GM23338 (cell line): ENCODE results near the gene CTNNA2. TPM values are rescaled to one million over a fixed set of nuclear protein-coding genes. Genes with fewer than 3 reads are reported as not detected.

Experiments
- ATAC-seq: fragments of 200-7000 bp; cut with Tn5 transposase; 3 replicates; pipeline ENCODE4 v1.9.1; 2020
- DNase-seq: peaks from one replicate; pipeline ENCODE4 v3.0.0-alpha.2; 2015; ENCODE audit warnings: low spot score
- H2AFZ ChIP-seq: fragments of 200-600 bp; sonication (generic); 2 replicates; pipeline ENCODE4 v1.8.0; 2016; ENCODE audit warnings: antibody characterized with exemption, mild to moderate bottlenecking, moderate library complexity
- H3F3A ChIP-seq: fragments of 200-600 bp; sonication (generic); replicated peaks from 2 replicates; pipeline ENCODE4 v1.8.0; 2017; ENCODE audit warnings: antibody characterized with exemption, mixed run types, low read depth
- H3K27ac ChIP-seq: fragments of 200-600 bp; sonication (generic); 2 replicates; pipeline ENCODE4 v1.6.1; 2016; ENCODE audit warnings: low read depth
- H3K27me3 ChIP-seq: fragments of 200-600 bp; sonication (generic); 2 replicates; pipeline ENCODE4 v1.8.0; 2016; ENCODE audit warnings: mild to moderate bottlenecking, mixed run types, moderate library complexity; ENCODE audit not compliant: insufficient read depth
- H3K36me3 ChIP-seq: fragments of 200-600 bp; sonication (generic); 2 replicates; pipeline ENCODE4 v1.8.0; 2016; ENCODE audit warnings: mild to moderate bottlenecking; ENCODE audit not compliant: insufficient read depth
- H3K4me1 ChIP-seq: fragments of 200-600 bp; sonication (generic); 2 replicates; pipeline ENCODE4 v1.8.0; 2016; ENCODE audit warnings: mild to moderate bottlenecking, moderate library complexity; ENCODE audit not compliant: insufficient read depth
- H3K4me2 ChIP-seq: fragments of 200-600 bp; sonication (generic); 2 replicates; pipeline ENCODE4 v1.7.1; 2017; ENCODE audit warnings: mixed run types
- H3K4me3 ChIP-seq: fragments of 200-600 bp; sonication (generic); 2 replicates; pipeline ENCODE4 v1.6.1; 2016; ENCODE audit warnings: mixed run types
- H3K79me2 ChIP-seq: fragments of 200-600 bp; sonication (generic); replicated peaks from 2 replicates; pipeline ENCODE4 v1.8.0; 2017; ENCODE audit warnings: mild to moderate bottlenecking; ENCODE audit not compliant: insufficient read depth
- H3K9me2 ChIP-seq: fragments of 200-600 bp; sonication (generic); 2 replicates; pipeline ENCODE4 v1.8.0; 2017; ENCODE audit not compliant: insufficient read depth
- H4K20me1 ChIP-seq: fragments of 200-600 bp; sonication (generic); replicated peaks from 2 replicates; pipeline ENCODE4 v1.8.0; 2017; ENCODE audit warnings: mild to moderate bottlenecking; ENCODE audit not compliant: insufficient read depth
- H3K27ac Mint-ChIP-seq: 2 replicates; pipeline ENCODE4 v1.8.0; 2020; ENCODE audit warnings: inconsistent platforms, mild to moderate bottlenecking, moderate library complexity, mixed read lengths
- H3K27me3 Mint-ChIP-seq: 3 replicates; pipeline ENCODE4 v1.8.0; 2022; ENCODE audit warnings: low read depth, mild to moderate bottlenecking, moderate library complexity, mixed read lengths, inconsistent platforms; ENCODE audit not compliant: insufficient read depth, poor library complexity
- H3K36me3 Mint-ChIP-seq: 3 replicates; pipeline ENCODE4 v1.8.0; 2021; ENCODE audit warnings: low read depth, mild to moderate bottlenecking, inconsistent platforms, moderate library complexity, mixed read lengths
- H3K4me1 Mint-ChIP-seq: 3 replicates; pipeline ENCODE4 v1.8.0; 2020; ENCODE audit warnings: mild to moderate bottlenecking, inconsistent platforms, mixed read lengths
- H3K4me3 Mint-ChIP-seq: 3 replicates; pipeline ENCODE4 v1.8.0; 2021; ENCODE audit warnings: moderate library complexity, mild to moderate bottlenecking, inconsistent platforms, mixed read lengths
- H3K9me3 Mint-ChIP-seq: 3 replicates; pipeline ENCODE4 v1.8.0; 2020; ENCODE audit warnings: moderate library complexity, mild to moderate bottlenecking, inconsistent platforms, mixed read lengths
- CREB1 ChIP-seq: fragments of 250-450 bp; sonication (Bioruptor Pico); IDR thresholded peaks from 2 replicates; pipeline ENCODE4 v1.5.0; 2020; ENCODE audit warnings: low read depth, mild to moderate bottlenecking, moderate library complexity
- CTCF ChIP-seq, 2 experiments: fragments of 200-600 bp in 1 of 2; sonication (generic) in 1 of 2; conservative IDR thresholded peaks; 2 replicates each; pipeline versions ENCODE4 v1.5.1 to v1.6.1; 2016 to 2017; ENCODE audit warnings: antibody characterized with exemption in 2 of 2, low read depth in 2 of 2, mild to moderate bottlenecking in 2 of 2, moderate library complexity in 1 of 2
- ETS1 ChIP-seq: IDR thresholded peaks from 2 replicates; pipeline ENCODE4 v1.6.1; 2016; ENCODE audit warnings: antibody characterized with exemption
- EZH2 ChIP-seq: fragments of 200-600 bp; sonication (generic); IDR thresholded peaks from one replicate; pipeline ENCODE4 v1.8.0; 2017; ENCODE audit warnings: antibody characterized with exemption, mild to moderate bottlenecking, low read depth; ENCODE audit not compliant: unreplicated experiment
- EZH2phosphoT487 ChIP-seq: fragments of 200-600 bp; sonication (generic); IDR thresholded peaks from one replicate; pipeline ENCODE4 v1.8.1; 2018; ENCODE audit warnings: antibody characterized with exemption; ENCODE audit not compliant: unreplicated experiment
- JUNB ChIP-seq: IDR thresholded peaks from one replicate; pipeline ENCODE4 v1.6.1; 2016; ENCODE audit warnings: antibody characterized with exemption; ENCODE audit not compliant: unreplicated experiment
- NANOG ChIP-seq: IDR thresholded peaks from 2 replicates; pipeline ENCODE4 v1.6.1; 2016; ENCODE audit warnings: antibody characterized with exemption, borderline replicate concordance
- POLR2AphosphoS5 ChIP-seq: IDR thresholded peaks from 2 replicates; pipeline ENCODE4 v1.6.1; 2016; ENCODE audit warnings: antibody characterized with exemption, low read depth
- REST ChIP-seq: IDR thresholded peaks from one replicate; pipeline ENCODE4 v1.6.1; 2018; ENCODE audit warnings: antibody characterized with exemption; ENCODE audit not compliant: unreplicated experiment
- STAT1 ChIP-seq: IDR thresholded peaks from one replicate; pipeline ENCODE4 v1.6.1; 2016; ENCODE audit warnings: antibody characterized with exemption; ENCODE audit not compliant: unreplicated experiment
- ZNF114 ChIP-seq: fragments of 250-450 bp; sonication (Bioruptor Pico); IDR thresholded peaks from 2 replicates; pipeline ENCODE4 v1.5.0; 2020; ENCODE audit warnings: mild to moderate bottlenecking, moderate library complexity
- polyA plus RNA-seq: library from polyadenylated mRNA; unstranded; fragments of >200 nt; fragmentation: Nextera tagmentation; extraction: Ambion mirVana; gene quantifications from 2 replicates; pipeline ENCODE4 v1.2.1, GENCODE V29; 2016
- total RNA-seq: library from RNA; depleted of rRNA; stranded (reverse); fragments of >200 nt; shearing (Covaris generic); gene quantifications from 2 replicates; pipeline ENCODE4 v1.2.3, GENCODE V29; 2014

The CTNNA2 gene
- total and polyA plus RNA-seq, 2 experiments from 2014 or later, result 6.4 to 15.6 TPM

GRCh38 chr2:80120866-80121265 lies 608.0 kb downstream of the CTNNA2 start:
- H3K27ac ChIP-seq, result no peak overlapping the region
- Mint-ChIP-seq H3K4me3 (no peak overlapping the region), H3K9me3 (no peaks in the 10 kb centered on the region), H3K4me1 (no peaks in the 10 kb centered on the region), H3K27me3 (no peaks in the 10 kb centered on the region), H3K36me3 (no peaks in the 10 kb centered on the region), H3K27ac (no peak overlapping the region)
- H3K4me1 ChIP-seq, result no peaks in the 10 kb centered on the region
- no peak overlapping the region for H2AFZ ChIP-seq
- no peak overlapping the region for H3K4me3 ChIP-seq
- no peaks in the 10 kb centered on the region for H3K79me2 ChIP-seq
- no peak for ATAC-seq
- H4K20me1 ChIP-seq, result no peaks in the 10 kb centered on the region
- no peak for DNase-seq
- no peak overlapping the region for H3K4me2 ChIP-seq
- no peaks in the 10 kb centered on the region for H3K36me3 ChIP-seq
- no peaks in the 10 kb centered on the region for H3F3A ChIP-seq
- TF ChIP-seq JUNB (no peak), REST (no peak)
- no peaks in the 10 kb centered on the region for H3K27me3 ChIP-seq
- 0 out of 2 replicates have a peak, but pooled peaks cover 6% of the 10 kb centered on the region for H3K9me2 ChIP-seq

GRCh38 chr2:80122675-80123074 lies 609.8 kb downstream of the CTNNA2 start:
- no peak overlapping the region for H3K4me3 Mint-ChIP-seq
- Histone ChIP-seq H3K36me3 (no peaks in the 10 kb centered on the region), H3K9me2 (0 out of 2 replicates have a peak, but pooled peaks cover 6% of the 10 kb centered on the region), H3K79me2 (no peaks in the 10 kb centered on the region), H4K20me1 (no peaks in the 10 kb centered on the region), H2AFZ (no peak overlapping the region), H3K4me2 (no peak overlapping the region), H3K27me3 (no peaks in the 10 kb centered on the region), H3F3A (no peaks in the 10 kb centered on the region), H3K4me1 (no peaks in the 10 kb centered on the region), H3K4me3 (no peak overlapping the region), H3K27ac (no peak overlapping the region)
- no peak overlapping the region for H3K27ac Mint-ChIP-seq
- no peak for DNase-seq
- no peaks in the 10 kb centered on the region for H3K4me1 Mint-ChIP-seq
- no peaks in the 10 kb centered on the region for H3K36me3 Mint-ChIP-seq
- H3K27me3 Mint-ChIP-seq, result no peaks in the 10 kb centered on the region
- H3K9me3 Mint-ChIP-seq, result no peaks in the 10 kb centered on the region
- no peak for ATAC-seq
- TF ChIP-seq CREB1 (CRISPR knock-in tag) (no peak), NANOG (no peak), POLR2AphosphoS5 (no peak), EZH2phosphoT487 (no peak), CTCF (conservative IDR thresholded peaks at IDR 0.05; ENCODE audit: low read depth in 2 of 2) (no peak), EZH2 (no peak), STAT1 (no peak), ETS1 (no peak), JUNB (no peak), REST (no peak), ZNF114 (no peak)
